ENCODE data around the gene BCL3. TPM values are rescaled to one million over a fixed set of nuclear protein-coding genes. Genes with fewer than 3 reads are reported as not detected.

BCL3 gene
- total RNA-seq, 1 donor from 2014 or later, result 2.1 TPM

- Histone ChIP-seq H3K27me3 (ENCODE audit: control insufficient read depth, insufficient read depth, low read length) (no peaks in the 10 kb centered on the region), H3K4me3 (ENCODE audit: low read depth, low read length) (no peak overlapping the region), H3K36me3 (ENCODE audit: control insufficient read depth, insufficient read depth, low read length) (peaks cover 43% of the 10 kb centered on the region)
- DNase-seq (ENCODE audit: low read depth) (no peak), FAIRE-seq (no peak)
- TF ChIP-seq CTCF (IDR thresholded peaks at IDR 0.05; ENCODE audit: insufficient read depth, low read length, severe bottlenecking), result no peak
Measured at GRCh38 chr19:44755219-44755618, 6.7 kb downstream of the BCL3 start.

- no peak for DNase-seq (ENCODE audit: low read depth)
- no peak for TF ChIP-seq CTCF (IDR thresholded peaks at IDR 0.05; ENCODE audit: insufficient read depth, low read length, severe bottlenecking)
- peaks cover 38% of the 10 kb centered on the region for H3K36me3 ChIP-seq (ENCODE audit: control insufficient read depth, insufficient read depth, low read length)
- no peaks in the 10 kb centered on the region for H3K27me3 ChIP-seq (ENCODE audit: control insufficient read depth, insufficient read depth, low read length)
- no peak overlapping the region for H3K4me3 ChIP-seq (ENCODE audit: low read depth, low read length)
- FAIRE-seq, result no peak
Measured at GRCh38 chr19:44756089-44756562, 7.6 kb downstream of the BCL3 start.

GRCh38 chr19:44757057-44757734 lies 8.7 kb downstream of the BCL3 start:
- no peak overlapping the region for H3K4me3 ChIP-seq (ENCODE audit: low read depth, low read length)
- TF ChIP-seq CTCF (IDR thresholded peaks at IDR 0.05; ENCODE audit: insufficient read depth, low read length, severe bottlenecking), result no peak

GRCh38 chr19:44757735-44758505 lies 9.4 kb downstream of the BCL3 start:
- H3K4me3 ChIP-seq (ENCODE audit: low read depth, low read length), result no peak overlapping the region
- H3K27me3 ChIP-seq (ENCODE audit: control insufficient read depth, insufficient read depth, low read length), result no peaks in the 10 kb centered on the region
- DNase-seq (ENCODE audit: low read depth), result no peak
- H3K36me3 ChIP-seq (ENCODE audit: control insufficient read depth, insufficient read depth, low read length), result peaks cover 32% of the 10 kb centered on the region
- no peak for TF ChIP-seq CTCF (IDR thresholded peaks at IDR 0.05; ENCODE audit: insufficient read depth, low read length, severe bottlenecking)
- FAIRE-seq, result no peak

More at GRCh38 chr19:44757057-44757734, 8.7 kb downstream of the BCL3 start:
- Histone ChIP-seq H3K27me3 (ENCODE audit: control insufficient read depth, insufficient read depth, low read length) (no peaks in the 10 kb centered on the region), H3K36me3 (ENCODE audit: control insufficient read depth, insufficient read depth, low read length) (peaks cover 33% of the 10 kb centered on the region)
- DNase-seq (ENCODE audit: low read depth), result no peak
- no peak for FAIRE-seq

GRCh38 chr19:44758596-44758995 lies 10.1 kb downstream of the BCL3 start:
- Histone ChIP-seq H3K27me3 (ENCODE audit: control insufficient read depth, insufficient read depth, low read length) (no peaks in the 10 kb centered on the region), H3K4me3 (ENCODE audit: low read depth, low read length) (no peak overlapping the region), H3K36me3 (ENCODE audit: control insufficient read depth, insufficient read depth, low read length) (peaks cover 32% of the 10 kb centered on the region)
- DNase-seq (ENCODE audit: low read depth), result no peak
- no peak for FAIRE-seq
- TF ChIP-seq CTCF (IDR thresholded peaks at IDR 0.05; ENCODE audit: insufficient read depth, low read length, severe bottlenecking), result no peak

Measured in bronchial epithelial cell (primary cell).